ENCODE measurements around the gene G6PD. TPM values are rescaled to one million over a fixed set of nuclear protein-coding genes. Genes with fewer than 3 reads are reported as not detected.
A peak's percentile ranks its signal among the peaks of the same experiment; 100 is the strongest.

Gene G6PD
- total RNA-seq, 3 donors from 2014 or later: 28.0 to 34.4 (median 33.9) TPM

- Histone ChIP-seq H3K4me1 (ENCODE audit: low read depth) (no peaks in the 10 kb centered on the region), H3K36me3 (ENCODE audit: low read depth) (no peaks in the 10 kb centered on the region), H3K4me3 (peak within 1 kb of the TSS; percentile 36), H3K9me3 (no peaks in the 10 kb centered on the region)
- DNase-seq: peak; percentile 92 to 94 (median 94)
- TF ChIP-seq CTCF (IDR thresholded peaks at IDR 0.05): no peak
- intact Hi-C loops (cut with DNase I, micrococcal nuclease): no loop called here
- peak; percentile 93 for ATAC-seq
Measured at GRCh38 chrX:154547245-154548027, 790 bp upstream of the G6PD start, which contains the start of gene IKBKG. Gene IKBKG (plus strand): TSS chrX:154547620. CDS start chrX:154552003, 4,383 bp downstream.

GRCh38 chrX:154545673-154546274 lies 872 bp downstream of the G6PD start:
- ATAC-seq (no peak), DNase-seq (peak in 2 of 3 donors; percentile 22 to 53)
- H3K9me3 ChIP-seq: no peaks in the 10 kb centered on the region
- intact Hi-C loops (cut with DNase I, micrococcal nuclease): no loop called here
- no peaks in the 10 kb centered on the region for H3K4me1 ChIP-seq (ENCODE audit: low read depth)
- TF ChIP-seq CTCF (IDR thresholded peaks at IDR 0.05): no peak
- no peaks in the 10 kb centered on the region for H3K36me3 ChIP-seq (ENCODE audit: low read depth)
- H3K4me3 ChIP-seq: no peak overlapping the region

GRCh38 chrX:154542723-154543424 lies 3.8 kb downstream of the G6PD start:
- DNase-seq (no peak), ATAC-seq (no peak)
- TF ChIP-seq CTCF (IDR thresholded peaks at IDR 0.05): no peak
- intact Hi-C loops (cut with DNase I, micrococcal nuclease): no loop called here
- Histone ChIP-seq H3K36me3 (ENCODE audit: low read depth) (no peaks in the 10 kb centered on the region), H3K4me1 (ENCODE audit: low read depth) (no peaks in the 10 kb centered on the region), H3K4me3 (no peak overlapping the region), H3K9me3 (no peaks in the 10 kb centered on the region)

GRCh38 chrX:154541896-154542722 lies 4.5 kb downstream of the G6PD start:
- TF ChIP-seq CTCF (IDR thresholded peaks at IDR 0.05): no peak
- peak; percentile 1 for ATAC-seq
- peak; percentile 38 to 65 (median 43) for DNase-seq
- intact Hi-C loops (cut with DNase I, micrococcal nuclease): no loop called here
- Histone ChIP-seq H3K36me3 (ENCODE audit: low read depth) (no peaks in the 10 kb centered on the region), H3K4me3 (no peak overlapping the region), H3K9me3 (no peaks in the 10 kb centered on the region), H3K4me1 (ENCODE audit: low read depth) (no peaks in the 10 kb centered on the region)

- ATAC-seq (no peak), DNase-seq (no peak)
- intact Hi-C loops (cut with DNase I, micrococcal nuclease): no loop called here
- Histone ChIP-seq H3K4me1 (ENCODE audit: low read depth) (no peaks in the 10 kb centered on the region), H3K4me3 (no peak overlapping the region), H3K9me3 (no peaks in the 10 kb centered on the region), H3K36me3 (ENCODE audit: low read depth) (no peaks in the 10 kb centered on the region)
- TF ChIP-seq CTCF (IDR thresholded peaks at IDR 0.05): no peak
Measured at GRCh38 chrX:154541589-154541895, 5.1 kb downstream of the G6PD start.
